ENCODE results near the gene RAB32. TPM values are rescaled to one million over a fixed set of nuclear protein-coding genes. Genes with fewer than 3 reads are reported as not detected.
A peak's percentile ranks its signal among the peaks of the same experiment; 100 is the strongest.

The RAB32 gene
- total and polyA plus RNA-seq, 2 experiments from 2014 or later, result 165 to 239 TPM

DNA sequence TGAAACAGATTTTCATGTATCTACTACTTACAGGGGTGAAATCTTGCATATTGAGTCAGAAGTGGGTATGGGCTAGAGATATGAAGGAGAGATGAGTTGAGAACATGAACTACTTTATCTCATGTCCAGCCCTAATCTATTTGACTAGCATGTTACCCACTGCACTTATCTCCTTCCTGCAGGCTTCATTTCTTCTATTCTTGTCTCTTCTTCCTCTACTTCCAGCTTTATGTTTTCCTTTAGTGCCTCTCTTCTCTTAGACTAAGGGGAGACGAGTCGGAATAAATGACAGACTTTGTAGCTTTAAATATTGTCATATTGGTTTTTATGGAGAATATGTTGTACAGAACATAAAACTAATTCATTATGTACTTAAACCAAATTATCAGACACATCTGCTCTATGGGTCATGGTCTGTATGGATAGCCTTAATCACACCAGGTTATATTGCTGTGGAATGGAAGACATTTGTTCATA, 5.3 kb downstream of the RAB32 start:
- no peak for TF ChIP-seq EZH2phosphoT487 (IDR thresholded peaks at IDR 0.05; ENCODE audit: insufficient read depth, low read depth)
- TF ChIP-seq EZH2 (IDR thresholded peaks at IDR 0.05; ENCODE audit: insufficient read depth, poor library complexity, severe bottlenecking), result no peak
- H3K4me3 ChIP-seq, result no peak overlapping the region
- H3K27ac ChIP-seq, result no peak overlapping the region
- no peaks in the 10 kb centered on the region for H3K9me2 ChIP-seq (ENCODE audit: insufficient read depth)
- H4K20me1 ChIP-seq (ENCODE audit: insufficient read depth), result peaks cover 3% of the 10 kb centered on the region; the same call in 1 of the 2 replicates
- DNase-seq, result no peak
- H2AFZ ChIP-seq, result no peak overlapping the region
- H3K9me3 ChIP-seq (ENCODE audit: low read depth), result no peaks in the 10 kb centered on the region
- H3F3A ChIP-seq (ENCODE audit: insufficient read depth), result peaks cover 33% of the 10 kb centered on the region
- 96 to 98% methylated on average over 2 of the region's 2 CpGs for WGBS, 2 experiments (ENCODE audit: low coverage in 1 of 2, low lambda C conversion rate in 2 of 2, missing lambda C conversion rate in 2 of 2)
- H3K27me3 ChIP-seq (replicated peaks; ENCODE audit: insufficient read depth), result no peaks in the 10 kb centered on the region
- peaks cover 34% of the 10 kb centered on the region for H3K4me1 ChIP-seq (ENCODE audit: insufficient read depth)
- no peak overlapping the region for H3K4me2 ChIP-seq (ENCODE audit: unreplicated experiment)
- H3K9ac ChIP-seq, result no peak overlapping the region
- peaks cover 87% of the 10 kb centered on the region for H3K79me2 ChIP-seq (ENCODE audit: insufficient read depth)
- H3K36me3 ChIP-seq (ENCODE audit: low read depth), result peaks cover 30% of the 10 kb centered on the region
- in situ Hi-C loops (cut with MboI), result loop anchor here (25.0 kb wide), 1 partner anchor 612 kb away; no protein-coding TSS in a partner anchor

DNA sequence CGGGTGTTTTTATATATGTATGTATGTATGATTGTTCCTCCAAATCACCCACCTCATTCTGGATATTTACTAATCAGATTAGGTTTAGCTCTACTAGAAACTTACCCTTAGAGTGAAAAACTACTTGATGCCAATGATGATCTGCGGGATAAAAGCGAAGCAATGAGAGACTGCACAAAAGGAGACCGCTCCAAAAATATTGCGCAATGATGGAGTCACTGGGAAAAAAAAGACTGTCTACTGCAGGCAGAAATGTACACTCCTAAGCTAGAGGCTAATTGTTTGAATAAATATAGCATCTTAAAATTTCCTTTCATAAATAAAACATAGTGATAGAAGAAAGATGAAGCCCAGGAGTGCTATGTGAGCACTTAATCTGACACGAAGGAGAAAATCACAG, 7.3 kb downstream of the RAB32 start:
- TF ChIP-seq EZH2phosphoT487 (IDR thresholded peaks at IDR 0.05; ENCODE audit: insufficient read depth, low read depth) (no peak), EZH2 (IDR thresholded peaks at IDR 0.05; ENCODE audit: insufficient read depth, poor library complexity, severe bottlenecking) (no peak)
- H3K79me2 ChIP-seq (ENCODE audit: insufficient read depth), result peaks cover 92% of the 10 kb centered on the region
- no peak overlapping the region for H3K4me3 ChIP-seq
- peak; percentile 67 for DNase-seq
- peaks cover 45% of the 10 kb centered on the region for H3K36me3 ChIP-seq (ENCODE audit: low read depth)
- H3F3A ChIP-seq (ENCODE audit: insufficient read depth), result peaks cover 17% of the 10 kb centered on the region
- no peaks in the 10 kb centered on the region for H3K27me3 ChIP-seq (replicated peaks; ENCODE audit: insufficient read depth)
- no peak overlapping the region for H3K9ac ChIP-seq
- no peaks in the 10 kb centered on the region for H3K9me3 ChIP-seq (ENCODE audit: low read depth)
- 0 out of 2 replicates have a peak overlapping the region, but pooled peaks have one; percentile 12 for H3K27ac ChIP-seq
- peaks cover 5% of the 10 kb centered on the region; the same call in 1 of the 2 replicates for H4K20me1 ChIP-seq (ENCODE audit: insufficient read depth)
- in situ Hi-C loops (cut with MboI), result no loop called here
- no peaks in the 10 kb centered on the region for H3K9me2 ChIP-seq (ENCODE audit: insufficient read depth)
- 45 to 59% methylated on average over 6 of the region's 6 CpGs for whole genome bisulfite sequencing, 2 experiments (ENCODE audit: low coverage in 1 of 2, low lambda C conversion rate in 2 of 2, missing lambda C conversion rate in 2 of 2)
- H3K4me2 ChIP-seq (ENCODE audit: unreplicated experiment), result no peak overlapping the region
- H3K4me1 ChIP-seq (ENCODE audit: insufficient read depth), result peaks cover 32% of the 10 kb centered on the region
- no peak overlapping the region for H2AFZ ChIP-seq

GRCh38 chr6:146551545-146551944, 7.9 kb downstream of the RAB32 start:
- Histone ChIP-seq H3K79me2 (ENCODE audit: insufficient read depth) (peaks cover 89% of the 10 kb centered on the region), H3K9ac (no peak overlapping the region), H3K4me2 (ENCODE audit: unreplicated experiment) (no peak overlapping the region), H3K36me3 (ENCODE audit: low read depth) (peaks cover 45% of the 10 kb centered on the region), H3K9me2 (ENCODE audit: insufficient read depth) (no peaks in the 10 kb centered on the region), H3K27ac (no peak overlapping the region), H3K9me3 (ENCODE audit: low read depth) (no peaks in the 10 kb centered on the region), H2AFZ (no peak overlapping the region), H4K20me1 (ENCODE audit: insufficient read depth) (peaks cover 5% of the 10 kb centered on the region; the same call in 1 of the 2 replicates), H3K4me3 (no peak overlapping the region), H3K4me1 (ENCODE audit: insufficient read depth) (peaks cover 29% of the 10 kb centered on the region), H3K27me3 (replicated peaks; ENCODE audit: insufficient read depth) (no peaks in the 10 kb centered on the region), H3F3A (ENCODE audit: insufficient read depth) (peaks cover 11% of the 10 kb centered on the region)
- no peak for DNase-seq
- TF ChIP-seq EZH2 (IDR thresholded peaks at IDR 0.05; ENCODE audit: insufficient read depth, poor library complexity, severe bottlenecking) (no peak), EZH2phosphoT487 (IDR thresholded peaks at IDR 0.05; ENCODE audit: insufficient read depth, low read depth) (no peak)
- WGBS, 2 experiments (ENCODE audit: low coverage in 1 of 2, low lambda C conversion rate in 2 of 2, missing lambda C conversion rate in 2 of 2), result 82 to 83% methylated on average over 7 of the region's 7 CpGs
- in situ Hi-C loops (cut with MboI), result no loop called here

DNA sequence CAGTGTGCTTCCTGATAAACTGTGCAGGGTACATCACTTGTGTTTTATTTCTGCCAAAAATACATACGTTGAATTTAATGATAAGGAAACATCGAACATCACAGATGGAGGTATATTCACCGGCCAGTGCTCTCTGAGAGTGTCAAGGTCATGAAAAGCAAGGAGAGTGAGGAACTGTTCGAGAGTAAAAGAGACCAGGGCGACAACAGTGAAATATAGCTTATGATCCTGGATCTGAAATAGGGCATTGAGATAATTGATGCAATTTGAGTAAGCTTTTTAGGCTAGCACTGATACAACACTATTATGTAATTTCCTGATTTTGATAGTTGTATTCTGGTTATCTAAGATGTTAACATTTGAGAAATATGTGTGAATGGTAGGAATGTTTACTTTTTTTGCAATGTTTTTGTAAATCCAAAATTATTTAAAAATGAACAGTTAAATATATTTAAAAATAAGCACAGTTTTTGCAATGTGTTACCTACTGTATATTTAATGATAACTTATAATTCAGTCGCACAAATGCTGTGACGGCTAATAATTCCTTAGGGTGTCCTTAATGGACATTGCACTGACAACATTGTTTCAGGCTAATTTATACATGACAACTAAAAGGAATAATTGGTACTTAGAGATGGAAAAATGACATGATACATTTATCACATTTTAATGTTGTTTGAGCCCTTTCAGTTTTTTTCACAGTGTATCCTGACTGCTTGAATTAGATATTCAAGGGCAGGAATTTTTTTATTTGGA, 9.9 kb downstream of the RAB32 start:
- TF ChIP-seq EZH2 (IDR thresholded peaks at IDR 0.05; ENCODE audit: insufficient read depth, poor library complexity, severe bottlenecking) (no peak), EZH2phosphoT487 (IDR thresholded peaks at IDR 0.05; ENCODE audit: insufficient read depth, low read depth) (no peak)
- DNase-seq, result no peak
- H2AFZ ChIP-seq, result no peak overlapping the region
- no peak overlapping the region for H3K9ac ChIP-seq
- no peak overlapping the region for H3K4me3 ChIP-seq
- H3K36me3 ChIP-seq (ENCODE audit: low read depth), result peaks cover 45% of the 10 kb centered on the region
- no peaks in the 10 kb centered on the region for H3K9me3 ChIP-seq (ENCODE audit: low read depth)
- peaks cover 75% of the 10 kb centered on the region for H3K79me2 ChIP-seq (ENCODE audit: insufficient read depth)
- no peaks in the 10 kb centered on the region for H3K27me3 ChIP-seq (replicated peaks; ENCODE audit: insufficient read depth)
- H3F3A ChIP-seq (ENCODE audit: insufficient read depth), result no peaks in the 10 kb centered on the region
- H4K20me1 ChIP-seq (ENCODE audit: insufficient read depth), result peaks cover 5% of the 10 kb centered on the region; the same call in 1 of the 2 replicates
- no peaks in the 10 kb centered on the region for H3K9me2 ChIP-seq (ENCODE audit: insufficient read depth)
- H3K4me2 ChIP-seq (ENCODE audit: unreplicated experiment), result no peak overlapping the region
- H3K4me1 ChIP-seq (ENCODE audit: insufficient read depth), result peaks cover 10% of the 10 kb centered on the region
- in situ Hi-C loops (cut with MboI), result no loop called here
- H3K27ac ChIP-seq, result no peak overlapping the region
- 93% methylated on average over 7 of the region's 7 CpGs for WGBS, 2 experiments (ENCODE audit: low coverage in 1 of 2, low lambda C conversion rate in 2 of 2, missing lambda C conversion rate in 2 of 2)

Measured in GM23248 (cell line).